Psoas muscle (tissue), 8 donors: ENCODE measurements around the gene DYNC1LI1. TPM values are rescaled to one million over a fixed set of nuclear protein-coding genes. Genes with fewer than 3 reads are reported as not detected.

Experiments used
- ATAC-seq, 4 donors: fragments of 200-7000 bp; cut with Tn5 transposase; one replicate each; pipeline ENCODE4 v1.9.1; 2020; ENCODE audit warnings: moderate library complexity in 3 of 4, mild to moderate bottlenecking in 2 of 4
- DNase-seq, 2 donors: peaks; one replicate each; pipeline ENCODE4 v3.0.0-alpha.2; 2020
- H3K27ac ChIP-seq: fragments of 200-600 bp; one replicate; pipeline ENCODE4 v1.8.0; 2022
- H3K27me3 ChIP-seq, 3 donors: fragments of 200-600 bp in 1 of 3; one replicate each; pipeline versions ENCODE4 v1.6.1 to v1.8.0; 2013 to 2022; ENCODE audit warnings: low read length in 2 of 3, mild to moderate bottlenecking in 2 of 3, moderate library complexity in 1 of 3; ENCODE audit not compliant: insufficient read depth in 3 of 3
- H3K36me3 ChIP-seq, 2 donors: fragments of 200-600 bp in 1 of 2; one replicate each; pipeline versions ENCODE4 v1.6.1 to v1.8.0; 2013 to 2022; ENCODE audit warnings: low read depth in 1 of 2, mild to moderate bottlenecking in 1 of 2, moderate library complexity in 1 of 2; ENCODE audit not compliant: insufficient read depth in 1 of 2
- H3K4me1 ChIP-seq: fragments of 200-600 bp; one replicate; pipeline ENCODE4 v1.8.0; 2022
- H3K4me3 ChIP-seq: fragments of 200-600 bp; one replicate; pipeline ENCODE4 v1.8.0; 2022; ENCODE audit warnings: mild to moderate bottlenecking
- H3K9me3 ChIP-seq: fragments of 200-600 bp; one replicate; pipeline ENCODE4 v1.8.0; 2022
- WGBS, 3 donors: extraction: QIAGEN DNeasy Blood & Tissue Kit; methylation state at CpG; one replicate each; pipeline versions ENCODE4 v1.1.6 to v1.1.7; 2013; 5-methylcytosine and 5-hydroxymethylcytosine counted together
- intact Hi-C, 2 donors: fragments of 100-400 bp; cut with DNase I; formaldehyde crosslinking; loops; one replicate each; pipeline versions ENCODE4 v1.11.0 to v1.14.2; 2022
- polyA plus RNA-seq, 3 donors: library from polyadenylated mRNA; stranded (reverse); fragments of 200-250 nt; gene quantifications; one replicate each; pipeline ENCODE4 v1.2.3, GENCODE V29; 2013
- total RNA-seq, 4 donors: library from RNA; stranded (reverse); fragmentation: NEBNext Ultra II Directional in 2 of 4; extraction: Animal tissue kit (Norgen Biotek cat#: 25700) in 2 of 4; gene quantifications; one replicate each; pipeline versions ENCODE4 v1.2.1 to v1.2.4, GENCODE V29; 2021 to 2023
- TF ChIP-seq, protein P1 (sequence below): fragments of 200-600 bp; IDR thresholded peaks from one replicate; pipeline ENCODE4 v1.8.0; 2022; ENCODE audit warnings: antibody characterized with exemption
- donor health status: healthy with polysubstance abuse.
- donor health status: DM: no; HTN: no; CAD: no; lungs with moderate emphysema.
- donor health status: Bipolar disorder and iron deficiency.
- donor health status: healthy.
- donor health status: DM: yes; HTN: yes; CAD: no.
- donor health status: DM: no; HTN: no; CAD: no.
- donor health status: DM: no; HTN: no; CAD: no.
- donor health status: DM: yes; HTN: yes; CAD: no.

The DYNC1LI1 gene
- total and polyA plus RNA-seq, 7 donors = 37.4 to 56.8 (median 47.3) TPM

DNA sequence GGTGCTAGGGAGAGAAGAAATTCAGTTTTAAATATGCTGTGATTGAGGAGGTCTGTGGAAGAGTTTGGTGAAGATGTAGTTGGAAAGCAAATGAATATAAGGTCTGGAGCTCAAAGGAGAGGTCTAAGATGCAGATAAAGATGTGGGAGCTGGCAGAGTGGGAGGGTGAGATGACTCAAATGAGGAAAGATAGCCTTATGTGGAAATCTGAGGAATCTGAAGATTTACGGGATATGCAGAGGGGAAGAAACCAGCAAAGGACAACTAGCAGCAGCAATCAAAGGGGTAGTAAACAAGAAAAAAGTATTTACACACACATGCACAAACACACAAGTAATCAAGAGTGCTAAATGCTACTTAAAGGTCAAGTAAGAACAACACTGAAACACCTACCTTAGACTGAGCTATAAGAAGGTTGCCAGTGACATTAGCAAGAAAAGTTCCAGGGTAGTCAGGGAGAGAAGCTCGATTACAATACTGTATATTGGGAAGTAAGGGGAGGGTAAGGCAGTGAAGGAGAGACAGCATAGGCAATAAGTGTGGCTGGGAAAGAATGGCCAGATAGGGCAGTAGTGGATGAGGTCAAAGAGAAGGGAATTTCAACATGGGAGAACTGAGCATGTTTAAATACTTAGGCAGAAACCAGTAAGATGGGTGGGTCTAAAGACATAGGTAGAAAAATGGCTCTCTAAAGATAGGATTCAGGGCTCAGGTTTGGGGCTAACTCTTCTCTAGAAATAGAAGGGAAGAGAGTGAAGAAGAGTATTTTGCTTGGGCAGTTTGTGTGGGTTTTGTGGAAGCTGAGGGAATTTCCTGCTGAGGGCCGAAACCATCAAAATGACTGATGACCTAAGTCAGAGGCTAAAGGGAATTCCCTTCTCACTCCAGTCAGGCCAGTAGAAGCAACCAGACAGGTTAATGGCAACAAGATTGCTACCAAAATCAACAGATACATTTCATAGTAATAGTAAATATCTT is 76.9 kb downstream of the DYNC1LI1 start:
- peaks cover 7% of the 10 kb centered on the region for H3K4me1 ChIP-seq
- ATAC-seq = no peak
- H3K27ac ChIP-seq = no peak overlapping the region

DNA sequence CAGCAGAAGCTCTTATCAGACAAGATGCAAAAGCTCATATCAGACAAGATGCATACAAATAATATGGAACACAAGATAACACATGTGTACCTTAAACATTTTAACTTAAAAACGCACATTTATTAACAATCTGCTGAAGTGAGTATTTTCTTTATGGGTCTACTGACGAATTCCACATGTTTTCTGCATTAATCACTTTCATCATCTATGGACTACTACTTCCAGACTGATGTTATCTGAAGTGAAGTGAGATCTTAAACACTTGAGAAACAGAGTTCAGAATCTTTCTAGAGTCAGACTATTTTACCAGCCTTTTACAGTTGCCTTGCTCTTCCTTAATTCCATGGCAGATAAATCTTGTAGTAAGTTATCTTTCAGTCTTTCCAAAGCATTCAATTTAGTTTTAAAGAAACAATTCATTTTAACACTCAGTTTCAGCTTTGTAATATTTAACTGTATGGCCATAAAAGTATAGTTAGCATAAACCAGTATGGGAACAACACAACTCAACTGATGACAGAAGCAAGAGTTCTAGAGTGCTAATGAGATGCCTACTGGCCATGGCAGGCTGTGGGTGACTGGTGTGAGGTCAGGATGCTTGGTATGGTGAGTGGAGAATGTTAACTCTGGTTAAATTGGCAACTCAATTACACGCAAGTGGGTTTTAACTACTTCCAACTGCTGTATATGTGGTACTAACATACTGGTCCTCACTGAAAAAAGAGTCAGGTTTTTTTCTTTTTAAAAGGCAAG is 77.8 kb downstream of the DYNC1LI1 start:
- Histone ChIP-seq H3K9me3 (no peaks in the 10 kb centered on the region), H3K27ac (no peak overlapping the region), H3K27me3 (no peaks in the 10 kb centered on the region), H3K4me1 (peaks cover 7% of the 10 kb centered on the region), H3K4me3 (no peak overlapping the region), H3K36me3 (no peaks in the 10 kb centered on the region)
- no peak for ATAC-seq
- TF ChIP-seq, protein P1, sequence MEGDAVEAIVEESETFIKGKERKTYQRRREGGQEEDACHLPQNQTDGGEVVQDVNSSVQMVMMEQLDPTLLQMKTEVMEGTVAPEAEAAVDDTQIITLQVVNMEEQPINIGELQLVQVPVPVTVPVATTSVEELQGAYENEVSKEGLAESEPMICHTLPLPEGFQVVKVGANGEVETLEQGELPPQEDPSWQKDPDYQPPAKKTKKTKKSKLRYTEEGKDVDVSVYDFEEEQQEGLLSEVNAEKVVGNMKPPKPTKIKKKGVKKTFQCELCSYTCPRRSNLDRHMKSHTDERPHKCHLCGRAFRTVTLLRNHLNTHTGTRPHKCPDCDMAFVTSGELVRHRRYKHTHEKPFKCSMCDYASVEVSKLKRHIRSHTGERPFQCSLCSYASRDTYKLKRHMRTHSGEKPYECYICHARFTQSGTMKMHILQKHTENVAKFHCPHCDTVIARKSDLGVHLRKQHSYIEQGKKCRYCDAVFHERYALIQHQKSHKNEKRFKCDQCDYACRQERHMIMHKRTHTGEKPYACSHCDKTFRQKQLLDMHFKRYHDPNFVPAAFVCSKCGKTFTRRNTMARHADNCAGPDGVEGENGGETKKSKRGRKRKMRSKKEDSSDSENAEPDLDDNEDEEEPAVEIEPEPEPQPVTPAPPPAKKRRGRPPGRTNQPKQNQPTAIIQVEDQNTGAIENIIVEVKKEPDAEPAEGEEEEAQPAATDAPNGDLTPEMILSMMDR = no peak
- no peak for DNase-seq
- 91 to 93% (median 93%) methylated on average over 3 of the region's 3 CpGs for WGBS, 3 donors
- intact Hi-C loops = no loop called here

More for the DNA sequence above, 76.9 kb downstream of the DYNC1LI1 start:
- H3K4me3 ChIP-seq = no peak overlapping the region
- TF ChIP-seq, protein P1 = no peak
- 81 to 93% (median 91%) methylated on average over 3 of the region's 3 CpGs for WGBS, 3 donors
- intact Hi-C loops = no loop called here
- H3K36me3 ChIP-seq = no peaks in the 10 kb centered on the region
- no peaks in the 10 kb centered on the region for H3K27me3 ChIP-seq
- no peaks in the 10 kb centered on the region for H3K9me3 ChIP-seq
- DNase-seq = no peak

DNA sequence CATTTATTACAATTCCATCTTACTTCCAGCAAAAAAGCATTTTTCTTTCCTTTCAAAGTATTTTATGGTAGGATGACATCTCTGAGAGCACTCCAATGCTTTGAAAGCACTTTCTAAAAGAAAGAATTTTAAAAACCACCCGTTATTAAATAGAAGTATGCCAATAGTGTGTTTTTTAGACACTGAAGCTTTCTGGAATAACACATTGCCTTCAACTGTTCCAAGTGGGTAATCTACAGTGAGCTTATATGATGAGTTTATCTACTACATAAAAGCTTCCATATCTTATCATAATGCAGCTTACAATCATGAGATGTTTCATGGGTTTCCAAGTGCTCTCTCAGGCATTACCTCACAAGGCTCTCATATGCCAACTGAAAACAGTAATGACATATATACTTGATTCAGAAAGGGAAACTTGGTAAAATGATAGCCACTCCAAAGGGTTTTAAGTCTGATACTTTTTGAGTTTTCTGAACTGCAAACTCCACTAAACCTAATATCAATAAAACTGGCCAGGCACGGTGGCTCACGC is 82.1 kb downstream of the DYNC1LI1 start:
- TF ChIP-seq, protein P1 = no peak
- Histone ChIP-seq H3K9me3 (no peaks in the 10 kb centered on the region), H3K27me3 (no peaks in the 10 kb centered on the region), H3K36me3 (peaks cover 0 to 31% of the 10 kb centered on the region in 2 donors), H3K4me1 (no peaks in the 10 kb centered on the region), H3K27ac (no peak overlapping the region), H3K4me3 (no peak overlapping the region)
- ATAC-seq (no peak), DNase-seq (no peak)
- intact Hi-C loops = no loop called here
- 92 to 95% (median 93%) methylated on average over 3 of the region's 3 CpGs for WGBS, 3 donors

DNA sequence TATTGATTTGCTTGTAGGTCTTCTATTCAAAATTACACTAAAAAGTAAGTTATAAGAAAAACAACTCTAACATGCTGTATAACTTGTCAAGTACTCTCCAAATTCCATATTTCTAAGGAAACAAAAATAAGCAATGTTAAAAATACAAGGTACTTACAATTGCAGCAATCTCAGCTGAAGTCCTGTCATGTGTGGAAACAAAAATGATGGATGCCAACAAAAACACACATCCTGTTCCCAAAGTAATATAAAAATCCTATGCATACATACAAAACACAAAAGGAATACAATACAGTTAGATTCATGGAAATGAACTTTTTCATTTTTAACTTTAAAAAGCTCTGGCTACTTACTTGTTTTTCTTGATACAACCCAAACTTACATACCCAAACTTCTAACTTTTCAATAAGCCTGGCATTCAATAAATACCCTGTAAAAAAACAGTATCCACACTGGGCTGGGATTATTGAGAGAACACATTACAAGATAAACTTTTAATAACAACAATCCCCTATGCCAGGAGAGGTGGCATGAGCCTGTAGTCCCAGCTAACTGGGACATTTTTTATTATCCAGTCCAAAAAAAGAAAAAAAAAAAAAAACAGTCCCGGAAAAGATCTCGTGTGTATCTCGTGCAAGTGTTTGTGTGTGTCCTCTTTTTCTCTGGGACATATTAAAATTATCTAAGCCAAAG is 82.7 kb downstream of the DYNC1LI1 start:
- DNase-seq (no peak), ATAC-seq (no peak)
- H3K27me3 ChIP-seq = no peaks in the 10 kb centered on the region
- 79 to 85% (median 80%) methylated on average over 3 of the region's 3 CpGs for WGBS, 3 donors
- no peaks in the 10 kb centered on the region for H3K9me3 ChIP-seq
- TF ChIP-seq, protein P1 = no peak
- intact Hi-C loops = no loop called here
- H3K27ac ChIP-seq = no peak overlapping the region
- H3K4me1 ChIP-seq = no peaks in the 10 kb centered on the region
- H3K4me3 ChIP-seq = no peak overlapping the region
- H3K36me3 ChIP-seq = peaks cover 0 to 37% of the 10 kb centered on the region in 2 donors
